NCI-H82 treated with DMSO at 0.1 percent for 48 hours (cell line): ENCODE results near the gene APMAP.
A peak's percentile ranks its signal among the peaks of the same experiment; 100 is the strongest.
"Not testable (repeated sequence)": the region's sequence is repeated elsewhere in the genome, so short reads cannot be mapped to it uniquely, and the experiment has no call there.

Experiments used
- DNase-seq: peaks from one replicate; lab custom pipeline; 2025; ENCODE audit not compliant: unreplicated experiment; lab: John Stamatoyannopoulos, UW

Gene APMAP

GRCh38 chr20:25008388-25009217 is 16.1 kb upstream of the APMAP start:
- no peak for DNase-seq

- no peak for DNase-seq
These were observed 15.1 kb upstream of the APMAP start for GRCh38 chr20:25007491-25008305.

- DNase-seq, result no peak
These were observed 14.0 kb upstream of the APMAP start for GRCh38 chr20:25006431-25007167.

GRCh38 chr20:25005661-25006060 is 13.1 kb upstream of the APMAP start:
- DNase-seq, result no peak

GRCh38 chr20:25005220-25005619 is 12.7 kb upstream of the APMAP start:
- DNase-seq, result no peak

- no peak for DNase-seq
These were observed 10.5 kb upstream of the APMAP start for GRCh38 chr20:25003002-25003401.

- DNase-seq, result not testable (repeated sequence)
These were observed 8.8 kb upstream of the APMAP start for GRCh38 chr20:25001323-25001722.

- no peak for DNase-seq
These were observed 7.8 kb upstream of the APMAP start for GRCh38 chr20:25000268-25000801.

GRCh38 chr20:24999568-24999967 is 7.0 kb upstream of the APMAP start:
- DNase-seq, result no peak

- DNase-seq, result no peak
These were observed 6.3 kb upstream of the APMAP start for GRCh38 chr20:24998631-24999445.

- no peak for DNase-seq
These were observed 5.6 kb upstream of the APMAP start for GRCh38 chr20:24998121-24998520.

- no peak for DNase-seq
These were observed 4.2 kb upstream of the APMAP start for GRCh38 chr20:24996449-24997377.

GRCh38 chr20:24995741-24996448 is 3.3 kb upstream of the APMAP start:
- DNase-seq, result no peak

GRCh38 chr20:24994470-24995368 is 2.2 kb upstream of the APMAP start:
- peak; percentile 53 for DNase-seq

- no peak for DNase-seq
These were observed 1.6 kb upstream of the APMAP start for GRCh38 chr20:24994186-24994465.

- DNase-seq, result no peak
These were observed 1.0 kb upstream of the APMAP start for GRCh38 chr20:24993337-24994185.

GRCh38 chr20:24991897-24992486 is 559 bp downstream of the APMAP start:
- no peak for DNase-seq
